GM12878 (cell line): ENCODE data around the gene GKN1. TPM values are rescaled to one million over a fixed set of nuclear protein-coding genes. Genes with fewer than 3 reads are reported as not detected.

ENCODE experiments used
- ATAC-seq: fragments of 200-7000 bp; cut with Tn5 transposase; 3 replicates; pipeline ENCODE4 v1.9.1; 2020; ENCODE audit warnings: mild to moderate bottlenecking, moderate library complexity
- BruUV-seq: library from RNA; stranded (reverse); fragments of 400-500 nt; replicated peaks from 2 replicates; lab custom pipeline; 2021; lab: Mats Ljungman, UMichigan
- CTCF ChIA-PET: fragments of 300-600 bp; sonication (Branson Sonifier 250); formaldehyde crosslinking; extraction: SDS; loops from one replicate; lab custom pipeline; 2021; ENCODE audit warnings: inconsistent platforms; lab: Yijun Ruan, JAX
- POLR2A ChIA-PET: fragments of 350-600 bp; formaldehyde crosslinking; extraction: SDS; loops from one replicate; lab custom pipeline; 2021; ENCODE audit warnings: inconsistent platforms; lab: Charles Lee
- RAD21 ChIA-PET: fragments of 300-600 bp; sonication (Branson Sonifier 250); formaldehyde crosslinking; loops from one replicate; lab custom pipeline; 2023; ENCODE audit warnings: antibody characterized with exemption; ENCODE audit not compliant: unreplicated experiment; lab: Charles Lee
- SMC1A ChIA-PET: fragments of 300-600 bp; sonication (Branson Sonifier 250); formaldehyde crosslinking; loops from one replicate; lab custom pipeline; 2023; ENCODE audit not compliant: unreplicated experiment, uncharacterized antibody; lab: Charles Lee
- DNase-seq: peaks from one replicate; pipeline ENCODE4 v3.0.0-alpha.2; 2011; ENCODE audit warnings: low read depth, low spot score
- FAIRE-seq: peaks from 3 replicates; lab custom pipeline; 2011; peaks lifted over from hg19 to GRCh38; lab: Jason Lieb, UNC
- H2AFZ ChIP-seq: 2 replicates; pipeline ENCODE4 v1.6.0; 2011; ENCODE audit warnings: low read depth, low read length, control low read depth; ENCODE audit not compliant: control insufficient read depth
- H3K27ac ChIP-seq: 2 replicates; pipeline ENCODE4 v1.5.1; 2011; ENCODE audit warnings: control low read depth; ENCODE audit not compliant: control insufficient read depth, insufficient read depth
- H3K27me3 ChIP-seq, 2 experiments: replicated peaks in 1 of 2; 2 replicates each; pipeline versions ENCODE4 v1.6.0 to v1.6.1; 2011; ENCODE audit warnings: low read length in 1 of 2; ENCODE audit not compliant: control insufficient read depth in 2 of 2, insufficient read depth in 2 of 2
- H3K36me3 ChIP-seq, 2 experiments: 2 replicates each; pipeline ENCODE4 v1.5.1; 2011; ENCODE audit warnings: low read length in 1 of 2; ENCODE audit not compliant: control insufficient read depth in 2 of 2, insufficient read depth in 2 of 2
- H3K4me1 ChIP-seq: 2 replicates; pipeline ENCODE4 v1.6.1; 2011; ENCODE audit warnings: mild to moderate bottlenecking, low read length, moderate library complexity, mixed read lengths; ENCODE audit not compliant: control insufficient read depth, insufficient read depth
- H3K4me2 ChIP-seq: 2 replicates; pipeline ENCODE4 v1.6.0; 2011; ENCODE audit warnings: control low read depth; ENCODE audit not compliant: control insufficient read depth, insufficient read depth
- H3K4me3 ChIP-seq: fragments of 200-600 bp; sonication (generic); 2 replicates; pipeline ENCODE4 v1.5.1; 2016
- H3K79me2 ChIP-seq: 2 replicates; pipeline ENCODE4 v1.6.0; 2011; ENCODE audit warnings: low read length; ENCODE audit not compliant: control insufficient read depth, insufficient read depth
- H3K9ac ChIP-seq: 2 replicates; pipeline ENCODE4 v1.8.0; 2011; ENCODE audit warnings: low read length, control low read depth, mixed read lengths; ENCODE audit not compliant: control insufficient read depth, insufficient read depth
- H3K9me3 ChIP-seq: replicated peaks from 3 replicates; pipeline ENCODE4 v1.5.1; 2011; ENCODE audit warnings: mild to moderate bottlenecking, low read length; ENCODE audit not compliant: control insufficient read depth, insufficient read depth
- H4K20me1 ChIP-seq: 2 replicates; pipeline ENCODE4 v1.6.0; 2011; ENCODE audit not compliant: control insufficient read depth, insufficient read depth
- BCL3 ChIP-seq: IDR thresholded peaks from 2 replicates; pipeline ENCODE4 v1.6.1; 2011; ENCODE audit warnings: borderline replicate concordance, low read depth, mild to moderate bottlenecking, moderate library complexity, low read length; ENCODE audit not compliant: insufficient read depth, poor library complexity, severe bottlenecking
- BMI1 ChIP-seq: fragments of 450-650 bp; IDR thresholded peaks from 2 replicates; pipeline ENCODE4 v1.6.1; 2016; ENCODE audit warnings: mild to moderate bottlenecking, moderate library complexity, borderline replicate concordance
- BRCA1 ChIP-seq: IDR thresholded peaks from 2 replicates; pipeline ENCODE4 v1.6.1; 2011; ENCODE audit warnings: low read depth, low read length, improper control_type of control experiment
- CREB1 ChIP-seq: IDR thresholded peaks from 2 replicates; pipeline ENCODE4 v1.6.1; 2012; ENCODE audit warnings: low read depth, mild to moderate bottlenecking, inconsistent platforms
- DPF2 ChIP-seq: fragments of 450-650 bp; IDR thresholded peaks from 2 replicates; pipeline ENCODE4 v1.6.1; 2017; ENCODE audit warnings: mild to moderate bottlenecking
- FOXK2 ChIP-seq: fragments of 450-650 bp; IDR thresholded peaks from 2 replicates; pipeline ENCODE4 v1.6.1; 2017; ENCODE audit warnings: mild to moderate bottlenecking, moderate library complexity
- IKZF1 ChIP-seq: fragments of 450-650 bp; conservative IDR thresholded peaks from 2 replicates; pipeline ENCODE4 v1.6.1; 2017; ENCODE audit warnings: antibody characterized with exemption, mild to moderate bottlenecking
- IRF4 ChIP-seq: IDR thresholded peaks from 2 replicates; pipeline ENCODE4 v1.6.1; 2011; ENCODE audit warnings: low read depth, low read length
- KDM1A ChIP-seq: fragments of 200-600 bp; sonication (generic); IDR thresholded peaks from 2 replicates; pipeline ENCODE4 v1.6.1; 2016; ENCODE audit warnings: borderline replicate concordance
- MTA2 ChIP-seq: fragments of 450-650 bp; IDR thresholded peaks from 2 replicates; pipeline ENCODE4 v1.6.1; 2016; ENCODE audit warnings: low read depth, mild to moderate bottlenecking, moderate library complexity
- RAD21 ChIP-seq: IDR thresholded peaks from 2 replicates; pipeline ENCODE4 v1.6.1; 2011; ENCODE audit warnings: mild to moderate bottlenecking, low read depth, low read length, moderate library complexity; ENCODE audit not compliant: insufficient read depth
- SMAD1 ChIP-seq: fragments of 450-650 bp; IDR thresholded peaks from 2 replicates; pipeline ENCODE4 v1.6.1; 2018; ENCODE audit warnings: mild to moderate bottlenecking, low read depth; ENCODE audit not compliant: partially characterized antibody
- STAT3 ChIP-seq: IDR thresholded peaks from 2 replicates; pipeline ENCODE4 v1.6.1; 2011; ENCODE audit warnings: low read depth, low read length, improper control_type of control experiment
- WRNIP1 ChIP-seq: IDR thresholded peaks from 2 replicates; pipeline ENCODE4 v1.6.1; 2011; ENCODE audit warnings: low read depth, low read length, improper control_type of control experiment, borderline replicate concordance
- ZNF207 ChIP-seq: fragments of 450-650 bp; IDR thresholded peaks from 2 replicates; pipeline ENCODE4 v1.6.1; 2014; ENCODE audit warnings: antibody characterized with exemption, mild to moderate bottlenecking, borderline replicate concordance
- ZNF274 ChIP-seq: IDR thresholded peaks from one replicate; pipeline ENCODE4 v1.8.0; 2011; ENCODE audit not compliant: insufficient read length, insufficient read depth
- WGBS: methylation state at CpG from one replicate; pipeline ENCODE4 v1.1.6; 2016; ENCODE audit warnings: low lambda C conversion rate; ENCODE audit not compliant: insufficient replicate concordance, insufficient coverage; ENCODE audit errors: missing lambda C conversion rate; 5-methylcytosine and 5-hydroxymethylcytosine counted together
- in situ Hi-C: fragments of 300-500 bp; cut with MboI; formaldehyde crosslinking; loops from 9 replicates; pipeline ENCODE4 v1.14.3; 2018; ENCODE audit warnings: mixed read lengths
- intact Hi-C: fragments of 100-400 bp; cut with micrococcal nuclease; formaldehyde crosslinking; loops from one replicate; pipeline ENCODE4 v1.14.2; 2022; ENCODE audit not compliant: unreplicated experiment
- polyA plus RNA-seq, 11 experiments: library from polyadenylated mRNA; depleted of rRNA in 4 of 11; unstranded in 6 of 11; stranded (reverse) in 5 of 11; fragments of >200 nt; fragmentation: Nextera tagmentation in 4 of 11; fragmentation: Illumina TruSeq in 1 of 11; extraction: Ambion mirVana in 4 of 11; extraction: Trizol in 1 of 11; gene quantifications; 1 replicate in 1 of 11; 2 replicates in 10 of 11; pipeline versions ENCODE4 v1.2.1 to v1.2.3, GENCODE V29; 2011 to 2016; ENCODE audit warnings: inconsistent platforms in 2 of 11, missing spikeins in 2 of 11, low read depth in 1 of 11
- total RNA-seq, 4 experiments: library from RNA; depleted of rRNA in 3 of 4; stranded (reverse); fragments of >200 nt in 3 of 4; fragmentation: Illumina TruSeq in 1 of 4; extraction: Trizol in 1 of 4; gene quantifications; 2 replicates each; pipeline versions ENCODE4 v1.2.1 to v1.2.3, GENCODE V29; 2013 to 2021

GKN1 gene
- total and polyA plus RNA-seq, 10 of the 15 experiments (the other 5 are each of a cell fraction or from before 2014, with no cell fraction given), result not detected

DNA sequence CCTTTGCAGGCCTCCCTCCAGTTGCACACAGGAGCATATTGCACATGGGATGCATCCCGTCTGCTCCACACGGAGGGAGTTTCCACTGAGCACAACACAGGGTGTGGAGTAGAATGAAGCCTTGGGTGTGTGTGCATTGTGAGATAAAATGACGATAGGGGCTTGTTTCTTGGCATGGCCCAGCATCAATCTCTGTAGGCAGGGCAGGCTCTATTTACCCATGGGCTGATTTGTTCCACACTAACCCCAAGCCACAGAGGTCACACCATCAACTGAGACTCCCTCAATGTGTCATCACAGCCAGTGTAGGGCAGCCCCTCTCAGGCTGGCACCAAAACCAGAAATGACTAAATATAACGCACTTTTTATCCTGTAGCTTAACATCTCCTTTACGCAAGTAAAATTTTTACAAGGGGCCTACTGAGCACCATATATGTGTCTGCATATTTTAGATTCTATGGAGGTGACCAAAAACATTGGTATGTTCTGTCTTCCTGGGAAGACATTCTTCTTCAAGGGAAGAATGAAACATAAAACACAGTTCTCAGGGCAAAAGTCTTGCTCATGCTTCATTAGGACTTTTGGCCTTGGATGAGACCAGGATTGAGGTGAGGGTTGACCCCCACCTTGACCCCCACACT, 2.7 kb upstream of the GKN1 start:
- H4K20me1 ChIP-seq, result no peaks in the 10 kb centered on the region
- no TSS peak for BruUV-seq
- in situ Hi-C loops (no loop called here), intact Hi-C loops (no loop called here)
- no peak for ATAC-seq
- ChIA-PET SMC1A (no interaction called here), CTCF (interaction anchor here (0.8 kb wide), 1 partner anchor 28 kb away, joined by 3 read pairs; no protein-coding TSS in a partner anchor), POLR2A (no interaction called here), RAD21 (no interaction called here)
- no peak overlapping the region for H3K4me3 ChIP-seq
- no peaks in the 10 kb centered on the region for H3K4me1 ChIP-seq
- TF ChIP-seq STAT3 (no peak), BCL3 (no peak), ZNF274 (no peak), KDM1A (no peak), FOXK2 (no peak), IRF4 (no peak), WRNIP1 (no peak), ZNF207 (no peak), BMI1 (no peak), SMAD1 (no peak), IKZF1 (no peak), DPF2 (no peak), RAD21 (no peak), MTA2 (no peak), BRCA1 (no peak), CREB1 (no peak)
- no peaks in the 10 kb centered on the region for H3K79me2 ChIP-seq
- no peaks in the 10 kb centered on the region for H3K9me3 ChIP-seq
- H3K27me3 ChIP-seq, result peaks cover 0 to 3% of the 10 kb centered on the region in 2 experiments; a peak in 1 of 4 replicates
- DNase-seq, result no peak
- H3K9ac ChIP-seq, result no peak overlapping the region
- no peak overlapping the region for H3K4me2 ChIP-seq
- H3K36me3 ChIP-seq, result no peaks in the 10 kb centered on the region
- H3K27ac ChIP-seq, result no peak overlapping the region
- no peak overlapping the region for H2AFZ ChIP-seq
- no peak for FAIRE-seq
- WGBS, result 32% methylated on average over 5 of the region's 5 CpGs
